Lower leg skin (tissue), 4 donors: ENCODE results near the gene CH25H. TPM values are rescaled to one million over a fixed set of nuclear protein-coding genes. Genes with fewer than 3 reads are reported as not detected.
A peak's percentile ranks its signal among the peaks of the same experiment; 100 is the strongest.

Experiments used
- DNase-seq, 2 donors: peaks; one replicate each; pipeline ENCODE4 v3.0.0-alpha.2; 2019; ENCODE audit warnings: low spot score in 2 of 2
- H3K4me3 ChIP-seq: fragments of 200-600 bp; sonication (generic); 2 replicates; pipeline ENCODE4 v1.5.1; 2017; ENCODE audit warnings: mild to moderate bottlenecking, low read depth; ENCODE audit not compliant: poor library complexity, severe bottlenecking
- CTCF ChIP-seq, 3 donors: fragments of 450-650 bp; IDR thresholded peaks; one replicate each; pipeline ENCODE4 v1.5.1; 2016; ENCODE audit warnings: antibody characterized with exemption in 3 of 3, mild to moderate bottlenecking in 3 of 3, moderate library complexity in 2 of 3
- POLR2A ChIP-seq, 2 donors: fragments of 450-650 bp; IDR thresholded peaks; one replicate each; pipeline ENCODE4 v1.6.1; 2016 to 2017; ENCODE audit warnings: antibody characterized with exemption in 2 of 2, mild to moderate bottlenecking in 1 of 2, moderate library complexity in 1 of 2
- WGBS, 2 donors: methylation state at CpG; one replicate each; pipeline ENCODE4 v1.1.5; 2018; 5-methylcytosine and 5-hydroxymethylcytosine counted together
- intact Hi-C: fragments of 100-400 bp; cut with DNase I; formaldehyde crosslinking; loops from one replicate; pipeline ENCODE4 v1.15.0; 2023; ENCODE audit warnings: low total_unique reads
- total RNA-seq, 4 donors: library from RNA; depleted of rRNA; stranded (reverse); fragments of >200 nt; gene quantifications; one replicate each; pipeline ENCODE4 v1.1.0, GENCODE V29; 2016

CH25H gene
- total RNA-seq, 4 donors from 2014 or later: 0.45 to 2.8 (median 0.97) TPM

GRCh38 chr10:89209718-89210117, 2.6 kb upstream of the CH25H start:
- intact Hi-C loops: loop anchor here (5.0 kb wide), 1 partner anchor 182 kb away; no protein-coding TSS in a partner anchor
- TF ChIP-seq POLR2A (IDR thresholded peaks at IDR 0.05) (no peak), CTCF (IDR thresholded peaks at IDR 0.05) (no peak)
- WGBS, 2 donors: 92 to 95% methylated on average over 5 of the region's 5 CpGs

DNA sequence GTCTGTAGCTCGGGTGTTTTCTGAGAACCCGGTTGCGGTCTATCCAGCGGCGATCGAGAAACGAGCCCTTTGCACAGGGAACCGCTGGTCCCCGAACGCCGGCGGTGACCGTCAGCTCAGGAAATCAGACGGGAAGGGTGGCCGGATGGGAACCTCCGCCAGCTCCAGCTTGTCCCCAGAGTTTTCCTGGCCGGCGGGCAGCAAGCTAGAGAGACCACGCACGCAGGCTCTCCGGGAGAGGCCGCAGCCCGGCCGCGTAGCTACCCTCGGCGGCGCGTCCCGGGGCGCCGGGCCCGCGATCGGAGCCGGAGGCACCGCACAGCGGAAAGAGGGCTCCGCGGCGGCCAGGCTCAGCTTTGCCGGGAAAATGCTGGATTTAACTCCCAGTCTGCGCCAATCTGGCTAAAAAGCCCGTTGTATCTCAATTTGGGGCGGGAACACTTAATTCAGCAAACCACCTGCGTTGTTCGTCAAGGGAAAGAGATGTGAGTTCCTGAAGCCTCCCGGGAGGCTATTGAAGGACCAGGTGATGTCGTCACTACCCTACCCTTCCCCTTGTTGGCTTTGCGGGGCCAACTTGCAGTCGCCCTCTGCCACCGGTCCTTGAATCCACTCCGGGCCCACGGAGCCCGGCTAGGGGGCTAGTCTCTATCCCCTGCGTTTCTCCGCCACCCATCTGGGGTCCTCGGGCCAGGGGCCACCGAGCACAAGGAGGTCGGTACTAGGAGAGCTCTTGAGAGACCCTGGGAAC, 859 bp upstream of the CH25H start:
- WGBS, 2 donors: 8 to 19% methylated on average over 27 to 56 of the region's 60 CpGs
- TF ChIP-seq POLR2A (IDR thresholded peaks at IDR 0.05): no peak
- no peak for TF ChIP-seq CTCF (IDR thresholded peaks at IDR 0.05)
- H3K4me3 ChIP-seq: peak overlapping the region; percentile 10
- intact Hi-C loops: loop anchor here (5.0 kb wide), 1 partner anchor 181 kb away; no protein-coding TSS in a partner anchor
- DNase-seq: peak in 1 of 2 donors; percentile 91

More at GRCh38 chr10:89209718-89210117, 2.6 kb upstream of the CH25H start:
- no peak overlapping the region for H3K4me3 ChIP-seq
- no peak for DNase-seq

DNA sequence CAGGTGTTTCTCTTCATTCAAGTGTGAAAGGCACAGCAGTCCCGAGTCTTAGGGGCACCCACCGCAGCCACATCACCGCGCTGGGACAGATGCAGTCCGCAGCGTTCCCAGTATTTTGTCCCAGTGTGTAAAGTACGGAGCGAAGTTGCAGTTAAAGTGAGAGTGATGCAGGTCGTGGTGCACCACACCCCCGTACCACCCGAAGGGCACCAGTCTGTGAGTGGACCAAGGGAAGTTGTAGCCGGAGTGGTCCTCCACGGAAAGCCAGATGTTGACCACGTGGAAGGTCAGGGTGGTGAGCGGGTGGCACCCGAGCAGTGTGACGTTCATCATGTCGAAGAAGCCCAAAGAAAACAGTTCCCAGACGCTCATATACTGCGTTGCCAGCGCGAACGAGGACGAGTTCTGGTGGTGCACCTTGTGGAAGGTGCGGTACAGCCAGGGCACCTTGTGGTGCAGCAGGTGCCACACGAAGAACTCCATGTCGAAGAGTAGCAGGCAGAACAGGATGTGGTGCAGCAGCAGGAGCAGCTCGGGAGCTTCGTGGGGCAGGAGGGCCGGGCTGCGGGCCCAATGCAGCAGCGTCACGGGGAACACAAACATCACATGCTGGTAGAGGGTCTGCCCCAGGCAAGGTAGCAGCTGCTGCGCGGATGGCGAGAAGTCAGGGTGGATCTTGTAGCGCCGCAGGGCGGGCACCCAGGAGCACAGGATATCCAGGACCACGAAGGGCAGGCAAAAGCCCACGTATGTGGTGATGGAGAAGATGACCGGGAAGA, 526 bp downstream of the CH25H start:
- intact Hi-C loops: loop anchor here (5.0 kb wide), 1 partner anchor 179 kb away; no protein-coding TSS in a partner anchor
- WGBS, 2 donors: 10 to 20% methylated on average over 42 of the region's 42 CpGs
- peak; percentile 30 to 89 for DNase-seq
- peak overlapping the region; percentile 8 for H3K4me3 ChIP-seq
- TF ChIP-seq POLR2A (IDR thresholded peaks at IDR 0.05): no peak
- no peak for TF ChIP-seq CTCF (IDR thresholded peaks at IDR 0.05)

DNA sequence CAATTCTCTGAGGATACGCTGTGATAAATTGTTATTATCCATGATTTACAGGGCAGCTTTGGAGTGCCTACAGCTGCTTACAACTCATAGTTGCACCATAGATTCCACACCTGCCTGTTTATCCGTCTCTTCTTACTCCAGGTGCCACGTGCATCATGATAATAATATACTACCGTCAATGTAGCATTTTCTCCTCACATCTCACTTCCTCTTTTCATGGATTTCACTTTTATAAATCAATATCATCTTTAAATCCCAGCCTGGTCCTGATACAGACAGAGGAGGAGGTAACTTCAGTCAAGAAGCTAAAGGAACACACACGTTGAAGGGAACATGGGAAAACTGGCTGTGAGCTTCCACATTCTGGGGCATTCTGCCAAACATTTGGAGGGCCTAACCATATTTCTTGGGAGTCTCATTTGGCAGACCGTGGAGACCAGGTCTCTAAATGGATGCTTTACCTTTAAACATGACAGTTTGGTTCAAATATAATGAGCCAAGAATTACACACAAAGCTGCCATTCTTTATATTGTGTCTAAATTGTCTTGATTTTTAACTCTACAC, 2.4 kb downstream of the CH25H start:
- 49 to 74% methylated on average over 6 of the region's 6 CpGs for WGBS, 2 donors
- intact Hi-C loops: loop anchor here (5.0 kb wide), 1 partner anchor 177 kb away; no protein-coding TSS in a partner anchor
- no peak overlapping the region for H3K4me3 ChIP-seq
- TF ChIP-seq CTCF (IDR thresholded peaks at IDR 0.05): no peak
- TF ChIP-seq POLR2A (IDR thresholded peaks at IDR 0.05): no peak
- DNase-seq: no peak

DNA sequence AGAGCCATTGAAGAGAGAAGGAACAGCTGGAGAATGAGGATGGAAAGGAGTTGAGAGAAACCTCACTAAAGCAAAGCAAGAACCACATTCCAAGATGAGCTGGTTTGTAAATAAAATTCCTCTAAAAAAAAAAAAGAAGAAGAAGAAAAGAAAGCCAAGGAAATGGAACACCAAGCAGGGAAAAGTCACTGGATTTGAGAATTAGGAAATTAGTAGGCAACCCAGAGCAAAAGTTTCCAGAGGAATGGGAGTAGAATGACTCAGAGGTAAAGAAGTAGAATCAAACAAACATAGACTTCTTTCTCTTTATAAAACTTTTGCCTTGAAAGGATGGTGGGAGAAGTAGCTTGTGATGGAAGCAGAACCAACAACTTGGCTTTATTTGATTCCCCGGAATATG, 3.9 kb downstream of the CH25H start:
- DNase-seq: no peak
- WGBS, 2 donors: 78 to 86% methylated on average over 1 of the region's 1 CpG
- intact Hi-C loops: no loop called here
- no peak for TF ChIP-seq POLR2A (IDR thresholded peaks at IDR 0.05)
- no peak for TF ChIP-seq CTCF (IDR thresholded peaks at IDR 0.05)
- no peak overlapping the region for H3K4me3 ChIP-seq
